OCI-LY3 (cell line): ENCODE data around the gene CEP43.

Experiments
- H2AFZ ChIP-seq: fragments of 200-600, 300-600 bp; shearing (Covaris generic); 2 replicates; pipeline ENCODE4 v1.6.0; 2014; ENCODE audit warnings: antibody characterized with exemption, low read depth, low read length
- H3K27ac ChIP-seq: fragments of 200-600, 300-600 bp; sonication (generic); 2 replicates; pipeline ENCODE4 v1.5.1; 2014; ENCODE audit warnings: mild to moderate bottlenecking, low read length, moderate library complexity, mixed read lengths
- H3K27me3 ChIP-seq: fragments of 200-600, 300-600 bp; sonication (generic); 2 replicates; pipeline ENCODE4 v1.6.1; 2014; ENCODE audit warnings: low read depth, low read length, mixed read lengths
- H3K36me3 ChIP-seq: fragments of 200-600, 300-600 bp; sonication (generic); replicated peaks from 2 replicates; pipeline ENCODE3; 2014; ENCODE audit warnings: low read depth, low read length, mixed read lengths
- H3K4me1 ChIP-seq: fragments of 300-600, 200-600 bp; sonication (generic); 2 replicates; pipeline ENCODE4 v1.6.1; 2014; ENCODE audit warnings: low read length, mixed read lengths
- H3K4me2 ChIP-seq: fragments of 200-600, 300-600 bp; sonication (generic); 2 replicates; pipeline ENCODE4 v1.6.1; 2014; ENCODE audit warnings: low read length, mixed read lengths
- H3K4me3 ChIP-seq: fragments of 300-600, 200-600 bp; sonication (generic); 2 replicates; pipeline ENCODE4 v1.5.1; 2014; ENCODE audit warnings: antibody characterized with exemption, mild to moderate bottlenecking, low read length, moderate library complexity
- H3K79me2 ChIP-seq: fragments of 300-600, 200-600 bp; shearing (Covaris generic); 2 replicates; pipeline ENCODE4 v1.6.1; 2014; ENCODE audit warnings: mild to moderate bottlenecking, low read length, mixed read lengths
- H3K9ac ChIP-seq: fragments of 300-600, 200-600 bp; shearing (Covaris generic); 2 replicates; pipeline ENCODE4 v1.6.0; 2014; ENCODE audit warnings: mild to moderate bottlenecking, low read length, moderate library complexity
- H3K9me3 ChIP-seq: fragments of 200-600, 300-600 bp; shearing (Covaris generic); 2 replicates; pipeline ENCODE4 v1.6.1; 2014; ENCODE audit warnings: low read length, mixed read lengths; ENCODE audit not compliant: insufficient read depth
- H4K20me1 ChIP-seq: fragments of 200-600, 300-600 bp; sonication (generic); 2 replicates; pipeline ENCODE4 v1.6.1; 2016; ENCODE audit warnings: low read length, mixed read lengths; ENCODE audit not compliant: insufficient read depth
- EZH2phosphoT487 ChIP-seq: fragments of 200-600 bp; shearing (Covaris generic); IDR thresholded peaks from 2 replicates; pipeline ENCODE4 v1.6.1; 2018; ENCODE audit warnings: antibody characterized with exemption, mixed run types, low read depth
- TF ChIP-seq, protein P1 (sequence below): fragments of 200-600, 300-600 bp; sonication (generic); IDR thresholded peaks from 2 replicates; pipeline ENCODE4 v1.5.1; 2014; ENCODE audit warnings: antibody characterized with exemption, low read length, low read depth

CEP43 gene

DNA sequence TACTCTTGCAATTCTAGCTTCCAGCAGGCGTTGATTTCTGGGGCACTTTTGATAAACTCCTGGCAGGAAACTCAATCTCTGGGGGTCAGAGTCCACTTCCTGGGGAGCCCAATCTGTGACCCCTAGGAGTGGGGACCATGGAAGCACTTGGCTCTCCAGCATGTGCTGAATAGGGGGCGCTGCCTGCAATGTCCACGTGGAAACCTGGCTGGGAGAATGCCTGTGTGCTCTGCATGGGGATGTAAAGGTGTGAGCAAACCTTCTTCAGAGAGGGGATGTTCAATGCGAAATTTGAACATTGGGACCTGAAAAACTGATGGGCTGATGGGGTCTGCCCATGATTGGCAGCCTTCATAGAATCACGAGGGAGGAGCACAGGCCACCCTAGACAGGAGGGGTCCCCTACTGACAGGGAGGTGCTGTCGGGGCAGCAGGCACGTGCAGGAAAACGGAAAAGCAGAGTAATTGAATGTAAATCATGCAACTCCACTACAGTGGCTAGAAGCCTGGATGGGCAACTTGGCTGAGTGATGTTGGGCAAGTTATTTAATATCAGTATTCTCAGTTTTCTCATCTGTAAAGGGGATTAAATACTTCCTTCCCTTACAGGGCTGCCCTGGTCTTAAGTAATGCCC lies 47.8 kb downstream of the CEP43 start:
- no peak for TF ChIP-seq EZH2phosphoT487
- TF ChIP-seq, protein P1, sequence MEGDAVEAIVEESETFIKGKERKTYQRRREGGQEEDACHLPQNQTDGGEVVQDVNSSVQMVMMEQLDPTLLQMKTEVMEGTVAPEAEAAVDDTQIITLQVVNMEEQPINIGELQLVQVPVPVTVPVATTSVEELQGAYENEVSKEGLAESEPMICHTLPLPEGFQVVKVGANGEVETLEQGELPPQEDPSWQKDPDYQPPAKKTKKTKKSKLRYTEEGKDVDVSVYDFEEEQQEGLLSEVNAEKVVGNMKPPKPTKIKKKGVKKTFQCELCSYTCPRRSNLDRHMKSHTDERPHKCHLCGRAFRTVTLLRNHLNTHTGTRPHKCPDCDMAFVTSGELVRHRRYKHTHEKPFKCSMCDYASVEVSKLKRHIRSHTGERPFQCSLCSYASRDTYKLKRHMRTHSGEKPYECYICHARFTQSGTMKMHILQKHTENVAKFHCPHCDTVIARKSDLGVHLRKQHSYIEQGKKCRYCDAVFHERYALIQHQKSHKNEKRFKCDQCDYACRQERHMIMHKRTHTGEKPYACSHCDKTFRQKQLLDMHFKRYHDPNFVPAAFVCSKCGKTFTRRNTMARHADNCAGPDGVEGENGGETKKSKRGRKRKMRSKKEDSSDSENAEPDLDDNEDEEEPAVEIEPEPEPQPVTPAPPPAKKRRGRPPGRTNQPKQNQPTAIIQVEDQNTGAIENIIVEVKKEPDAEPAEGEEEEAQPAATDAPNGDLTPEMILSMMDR: peak; percentile 37
- Histone ChIP-seq H3K4me2 (peak overlapping the region; percentile 77), H3K9ac (peak overlapping the region; percentile 39), H3K4me1 (peaks cover 45% of the 10 kb centered on the region), H4K20me1 (no peaks in the 10 kb centered on the region), H3K9me3 (no peaks in the 10 kb centered on the region), H3K4me3 (peak overlapping the region; percentile 48; the same call in 1 of the 2 replicates), H2AFZ (no peak overlapping the region), H3K27ac (peak overlapping the region; percentile 83), H3K79me2 (no peaks in the 10 kb centered on the region), H3K27me3 (peaks cover 6% of the 10 kb centered on the region; the same call in 1 of the 2 replicates), H3K36me3 (no peaks in the 10 kb centered on the region)

DNA sequence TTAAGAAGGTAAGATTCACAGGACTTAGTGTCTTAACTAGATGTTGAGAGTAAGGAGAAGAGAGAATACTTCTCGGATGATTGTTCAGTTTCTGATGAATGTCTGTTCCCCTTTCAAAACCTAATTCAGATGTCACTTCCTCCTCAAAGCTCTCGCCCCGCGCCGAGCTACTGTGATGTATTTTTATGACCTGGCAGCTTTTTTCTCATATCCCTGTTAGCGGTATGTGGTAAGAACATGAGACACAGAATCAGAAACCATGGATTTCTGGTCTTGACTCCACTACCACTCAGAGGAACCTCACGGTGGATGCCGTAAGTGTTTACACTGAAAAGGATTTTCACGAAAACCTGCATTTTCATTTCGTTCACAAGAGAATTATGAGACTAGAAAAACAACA lies 48.4 kb downstream of the CEP43 start:
- H3K79me2 ChIP-seq: no peaks in the 10 kb centered on the region
- no peaks in the 10 kb centered on the region for H3K36me3 ChIP-seq
- no peak overlapping the region for H2AFZ ChIP-seq
- H4K20me1 ChIP-seq: no peaks in the 10 kb centered on the region
- peak overlapping the region; percentile 39; the same call in 1 of the 2 replicates for H3K9ac ChIP-seq
- TF ChIP-seq, protein P1: no peak
- peak; percentile 66; the same call in 1 of the 2 replicates for TF ChIP-seq EZH2phosphoT487
- H3K27ac ChIP-seq: peak overlapping the region; percentile 83
- peak overlapping the region; percentile 60 for H3K4me3 ChIP-seq
- peak overlapping the region; percentile 77 for H3K4me2 ChIP-seq
- H3K27me3 ChIP-seq: peaks cover 6% of the 10 kb centered on the region; the same call in 1 of the 2 replicates
- no peaks in the 10 kb centered on the region for H3K9me3 ChIP-seq
- H3K4me1 ChIP-seq: peaks cover 41% of the 10 kb centered on the region
